BJ (cell line): ENCODE data around the gene C3. TPM values are rescaled to one million over a fixed set of nuclear protein-coding genes. Genes with fewer than 3 reads are reported as not detected.

Experiments used
- CTCF ChIA-PET: fragments of 350-600 bp; formaldehyde crosslinking; extraction: SDS; loops from one replicate; lab custom pipeline; 2021; ENCODE audit warnings: antibody characterized with exemption, inconsistent platforms; lab: Yijun Ruan, JAX
- POLR2A ChIA-PET: fragments of 300-600 bp; sonication (Branson Sonifier 250); formaldehyde crosslinking; extraction: SDS; loops from one replicate; lab custom pipeline; 2021; ENCODE audit warnings: antibody characterized with exemption; lab: Charles Lee
- DNase-seq: peaks from one replicate; pipeline ENCODE4 v3.0.0-alpha.2; 2011; ENCODE audit warnings: low read depth
- H3K27me3 ChIP-seq: 2 replicates; pipeline ENCODE4 v1.6.0; 2011; ENCODE audit warnings: low read length; ENCODE audit not compliant: control insufficient read depth, insufficient read depth
- H3K36me3 ChIP-seq: 2 replicates; pipeline ENCODE4 v1.5.1; 2011; ENCODE audit warnings: low read length; ENCODE audit not compliant: control insufficient read depth, insufficient read depth
- H3K4me3 ChIP-seq: 2 replicates; pipeline ENCODE4 v1.5.1; 2011; ENCODE audit warnings: low read depth, mild to moderate bottlenecking, control low read depth, low read length
- polyA plus RNA-seq: library from polyadenylated mRNA; depleted of rRNA; stranded (reverse); fragments of >200 nt; gene quantifications from 2 replicates; pipeline ENCODE4 v1.2.3, GENCODE V29; 2011
- TF ChIP-seq, protein P1 (sequence below): IDR thresholded peaks from 2 replicates; pipeline ENCODE4 v1.5.1; 2011; ENCODE audit warnings: low read depth, mild to moderate bottlenecking, control low read depth, inconsistent platforms, low read length, moderate library complexity; ENCODE audit not compliant: insufficient read depth

Gene C3
- polyA plus RNA-seq, 1 experiment, result 14.7 TPM

DNA sequence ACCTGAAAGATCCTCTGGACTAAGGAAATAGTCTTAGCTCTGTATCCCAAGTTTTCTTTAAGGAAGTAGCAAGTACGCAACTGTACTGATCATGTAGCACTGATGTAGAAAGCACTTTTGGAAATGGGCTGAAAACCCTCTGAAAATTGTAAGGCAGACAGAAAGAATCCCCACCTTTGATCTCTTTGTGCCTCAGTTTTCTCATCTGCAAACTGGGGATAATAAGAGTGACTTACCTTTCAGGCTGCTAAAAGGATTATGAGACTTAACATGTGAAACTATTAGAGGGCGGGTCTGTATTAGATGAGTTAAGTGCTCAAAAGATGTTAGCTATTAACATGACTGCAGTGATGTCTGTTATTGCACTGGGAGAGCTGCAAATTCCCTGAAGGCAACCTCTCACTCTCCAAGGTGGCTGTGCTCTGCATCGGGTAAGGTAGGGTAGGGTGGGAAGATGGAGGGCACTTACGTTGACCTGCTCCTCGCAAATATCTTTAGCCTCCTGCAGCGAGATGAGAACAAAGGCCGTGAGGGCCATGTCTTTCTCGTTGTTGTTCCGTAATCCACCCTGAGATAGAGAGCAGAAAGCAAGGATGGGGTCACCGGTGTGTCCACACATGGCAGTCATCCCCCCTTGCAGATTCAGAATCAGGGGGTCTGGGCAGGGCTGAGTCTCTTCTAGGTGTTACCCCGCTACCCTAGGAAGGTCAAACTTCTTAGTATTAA is 30.1 kb downstream of the C3 start:
- TF ChIP-seq, protein P1, sequence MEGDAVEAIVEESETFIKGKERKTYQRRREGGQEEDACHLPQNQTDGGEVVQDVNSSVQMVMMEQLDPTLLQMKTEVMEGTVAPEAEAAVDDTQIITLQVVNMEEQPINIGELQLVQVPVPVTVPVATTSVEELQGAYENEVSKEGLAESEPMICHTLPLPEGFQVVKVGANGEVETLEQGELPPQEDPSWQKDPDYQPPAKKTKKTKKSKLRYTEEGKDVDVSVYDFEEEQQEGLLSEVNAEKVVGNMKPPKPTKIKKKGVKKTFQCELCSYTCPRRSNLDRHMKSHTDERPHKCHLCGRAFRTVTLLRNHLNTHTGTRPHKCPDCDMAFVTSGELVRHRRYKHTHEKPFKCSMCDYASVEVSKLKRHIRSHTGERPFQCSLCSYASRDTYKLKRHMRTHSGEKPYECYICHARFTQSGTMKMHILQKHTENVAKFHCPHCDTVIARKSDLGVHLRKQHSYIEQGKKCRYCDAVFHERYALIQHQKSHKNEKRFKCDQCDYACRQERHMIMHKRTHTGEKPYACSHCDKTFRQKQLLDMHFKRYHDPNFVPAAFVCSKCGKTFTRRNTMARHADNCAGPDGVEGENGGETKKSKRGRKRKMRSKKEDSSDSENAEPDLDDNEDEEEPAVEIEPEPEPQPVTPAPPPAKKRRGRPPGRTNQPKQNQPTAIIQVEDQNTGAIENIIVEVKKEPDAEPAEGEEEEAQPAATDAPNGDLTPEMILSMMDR, result no peak
- ChIA-PET POLR2A (no interaction called here), CTCF (interaction anchor here (0.7 kb wide), 1 partner anchor 21 kb away, joined by 3 read pairs; no protein-coding TSS in a partner anchor)
- Histone ChIP-seq H3K27me3 (no peaks in the 10 kb centered on the region), H3K36me3 (no peaks in the 10 kb centered on the region), H3K4me3 (no peak overlapping the region)
- no peak for DNase-seq

DNA sequence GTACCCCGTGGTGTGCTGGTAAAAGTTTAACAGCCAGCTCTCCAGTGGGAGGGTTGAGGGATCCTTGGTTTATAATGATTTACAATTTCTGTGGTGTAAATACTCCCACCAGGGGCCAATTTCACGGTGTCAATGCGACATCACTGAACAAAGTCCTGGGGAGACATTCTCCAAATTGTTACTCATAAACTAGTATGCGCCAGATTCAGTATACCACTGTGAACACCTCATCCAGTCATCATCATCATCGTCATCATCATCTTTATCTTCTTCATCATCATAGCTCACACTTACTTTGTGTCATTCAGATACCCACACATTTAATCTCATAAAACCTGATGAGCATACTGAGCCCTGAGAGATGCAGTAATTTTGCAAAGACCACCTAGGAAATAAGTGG is 33.3 kb downstream of the C3 start:
- H3K27me3 ChIP-seq, result no peaks in the 10 kb centered on the region
- TF ChIP-seq, protein P1, result no peak
- H3K4me3 ChIP-seq, result no peak overlapping the region
- CTCF ChIA-PET, result no interaction called here
- no peaks in the 10 kb centered on the region for H3K36me3 ChIP-seq
- DNase-seq, result no peak
- POLR2A ChIA-PET, result no interaction called here

DNA sequence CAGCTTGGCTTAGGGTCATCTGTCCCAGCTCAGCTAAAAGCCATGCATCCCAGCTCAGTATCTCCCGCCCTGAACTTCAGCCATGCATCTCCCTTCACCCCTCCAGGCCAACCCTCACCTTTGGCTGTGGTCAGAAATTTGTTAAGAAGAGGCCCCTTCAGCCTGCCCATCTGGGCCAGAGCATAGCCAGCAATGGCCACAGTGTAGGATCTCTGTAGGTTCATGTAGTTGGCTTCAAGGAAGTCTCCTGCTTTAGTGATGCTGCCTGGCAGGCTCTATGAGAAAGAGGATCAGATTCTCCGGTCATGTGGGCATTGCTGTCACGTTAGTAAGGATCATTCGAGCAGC is 33.8 kb downstream of the C3 start:
- ChIA-PET CTCF (no interaction called here), POLR2A (no interaction called here)
- no peak for DNase-seq
- TF ChIP-seq, protein P1, result no peak
- Histone ChIP-seq H3K4me3 (no peak overlapping the region), H3K36me3 (no peaks in the 10 kb centered on the region), H3K27me3 (no peaks in the 10 kb centered on the region)

DNA sequence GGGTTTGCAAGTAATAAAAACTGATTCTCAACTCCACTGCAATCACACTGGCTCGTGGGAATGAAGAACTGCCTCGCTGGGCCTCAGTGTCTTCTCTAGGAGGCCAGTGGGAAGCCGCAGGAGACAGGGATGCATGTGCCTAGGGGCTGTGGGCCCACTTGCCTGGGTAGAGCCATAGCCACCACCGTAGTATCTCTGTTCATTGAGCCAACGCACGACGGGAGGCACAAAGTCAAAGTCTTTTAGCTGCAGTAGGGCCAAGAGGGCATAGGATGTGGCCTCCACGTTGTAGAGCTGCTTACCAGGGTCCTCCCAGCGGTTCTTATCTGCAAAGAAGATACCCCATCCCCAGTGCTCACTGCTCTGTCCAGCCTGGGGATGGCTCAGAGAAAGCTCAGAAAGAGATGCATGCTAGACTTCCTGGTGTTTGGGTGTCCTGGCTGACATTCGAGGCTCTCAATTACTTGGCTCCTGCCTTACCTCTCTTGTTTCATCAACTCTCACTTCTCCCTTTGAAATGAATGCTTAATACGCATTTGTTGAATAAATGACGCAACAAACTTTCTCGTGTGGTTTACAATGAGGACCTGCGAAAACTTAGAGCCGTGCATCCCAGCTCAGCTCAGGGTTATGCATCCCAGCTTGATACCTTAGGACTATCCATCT is 34.4 kb downstream of the C3 start:
- Histone ChIP-seq H3K4me3 (no peak overlapping the region), H3K36me3 (no peaks in the 10 kb centered on the region), H3K27me3 (no peaks in the 10 kb centered on the region)
- ChIA-PET POLR2A (no interaction called here), CTCF (no interaction called here)
- no peak for DNase-seq
- TF ChIP-seq, protein P1, result no peak

DNA sequence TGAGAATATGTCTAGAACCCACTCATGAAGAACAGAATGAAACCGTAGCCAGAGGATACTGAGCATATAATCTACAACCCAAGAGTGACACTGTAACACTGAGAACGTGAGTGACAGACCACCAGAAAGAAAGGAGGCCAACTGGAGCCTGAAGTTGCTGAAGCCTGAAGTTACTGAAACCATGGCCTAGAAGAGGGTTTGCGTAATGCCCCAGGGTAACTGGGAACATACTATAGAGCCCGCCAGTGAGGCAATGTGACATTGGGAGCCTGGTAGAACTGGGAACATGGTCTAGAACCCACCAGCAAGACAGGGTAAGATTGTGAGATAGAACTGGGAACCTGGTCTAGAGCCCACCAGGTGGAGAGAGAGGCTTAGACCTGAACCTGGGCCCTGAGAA is 35.0 kb downstream of the C3 start:
- no peak for DNase-seq
- H3K36me3 ChIP-seq, result no peaks in the 10 kb centered on the region
- H3K27me3 ChIP-seq, result no peaks in the 10 kb centered on the region
- no peak overlapping the region for H3K4me3 ChIP-seq
- CTCF ChIA-PET, result no interaction called here
- TF ChIP-seq, protein P1, result no peak
- POLR2A ChIA-PET, result no interaction called here
